Lower leg skin (tissue), 3 donors: Measurements from ENCODE around the gene IL6.

Experiments used
- CTCF ChIP-seq, 3 donors: fragments of 450-650 bp; IDR thresholded peaks; one replicate each; pipeline ENCODE4 v1.5.1; 2016; ENCODE audit warnings: antibody characterized with exemption in 3 of 3, mild to moderate bottlenecking in 3 of 3, moderate library complexity in 2 of 3
- POLR2A ChIP-seq, 2 donors: fragments of 450-650 bp; IDR thresholded peaks; one replicate each; pipeline ENCODE4 v1.6.1; 2016 to 2017; ENCODE audit warnings: antibody characterized with exemption in 2 of 2, mild to moderate bottlenecking in 1 of 2, moderate library complexity in 1 of 2

GRCh38 chr7:22695476-22696132 is 31.4 kb upstream of the IL6 start:
- TF ChIP-seq CTCF (IDR thresholded peaks at IDR 0.05) (no peak), POLR2A (IDR thresholded peaks at IDR 0.05) (no peak)
